CD4-positive, alpha-beta T cell treated with Interleukin-2 at 100 ng/mL for 4 hours (primary cell): Measurements from ENCODE around the gene SURF6.
"Not testable (repeated sequence)": the region's sequence is repeated elsewhere in the genome, so short reads cannot be mapped to it uniquely, and the experiment has no call there.

ENCODE experiments used
- DNase-seq: peaks from one replicate; pipeline ENCODE4 v3.0.0-alpha.2; 2020; ENCODE audit warnings: low spot score

SURF6 gene

GRCh38 chr9:133347985-133348717 lies 12.2 kb upstream of the SURF6 start, which contains the start of the genes MED22 and RPL7A:
Gene MED22, minus strand, starts transcription at chr9:133348131. Its CDS starts 1,469 bp downstream, at chr9:133346662.
Gene RPL7A, plus strand, starts transcription at chr9:133348218. Its CDS starts 26 bp downstream, at chr9:133348244.
- DNase-seq: peak; percentile 96

GRCh38 chr9:133347515-133347984 lies 11.6 kb upstream of the SURF6 start:
- DNase-seq: peak; percentile 47

DNA sequence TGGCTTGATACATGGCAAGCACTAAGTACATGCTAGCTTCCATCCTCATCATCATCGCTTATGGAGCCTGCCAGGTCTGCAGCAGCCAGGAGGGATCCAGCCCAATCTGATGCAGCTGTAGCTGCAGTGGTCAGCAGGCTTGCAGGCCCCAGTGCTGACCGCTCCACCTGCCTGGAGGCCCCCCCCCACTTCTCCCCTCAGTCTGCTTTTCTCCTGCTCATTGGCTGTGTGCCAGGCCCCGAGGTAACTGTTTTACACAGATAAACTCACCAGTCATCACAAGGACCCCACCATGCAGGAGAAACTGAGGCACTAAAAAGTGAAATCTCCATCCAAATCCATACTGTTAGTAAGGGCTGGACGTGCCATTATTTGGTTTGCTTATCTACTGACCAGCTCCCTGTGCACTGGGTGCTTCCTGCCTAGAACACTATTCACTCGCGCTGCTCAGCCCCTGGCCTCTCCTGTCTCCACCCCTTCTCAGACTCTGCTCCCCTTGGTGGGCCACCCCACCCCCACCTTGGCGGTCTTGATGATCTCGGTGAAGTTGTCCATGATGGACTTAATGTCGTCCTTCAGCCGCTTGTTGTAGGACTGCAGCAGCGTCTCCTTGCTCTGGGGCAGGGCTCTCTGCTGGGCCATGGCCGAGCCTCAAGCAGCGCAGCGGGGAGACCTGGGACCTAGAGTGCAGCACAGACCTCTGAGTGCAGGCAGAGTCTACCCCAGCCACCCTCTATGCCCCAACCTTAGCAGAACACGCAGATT lies 10.2 kb upstream of the SURF6 start:
- no peak for DNase-seq

DNA sequence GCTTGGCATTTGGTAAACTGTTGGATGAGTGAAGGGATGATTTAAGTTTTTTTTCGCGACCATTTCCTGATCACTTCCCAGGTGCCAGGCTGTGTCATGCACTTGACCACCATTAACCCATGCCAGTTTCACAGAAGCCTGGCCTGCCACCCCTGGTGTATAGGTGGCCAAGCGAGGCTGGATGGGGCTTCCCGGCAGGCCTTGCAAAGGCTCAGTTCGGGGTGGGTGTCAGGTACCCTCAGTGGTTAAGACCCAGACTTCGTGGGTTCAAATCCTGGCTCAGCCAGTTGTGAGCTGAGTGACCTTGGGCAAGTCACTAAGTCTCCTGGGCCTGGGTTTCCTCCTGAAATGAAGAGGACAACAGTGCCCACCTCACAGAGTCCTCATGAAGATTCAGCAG lies 9.6 kb upstream of the SURF6 start:
- no peak for DNase-seq

DNA sequence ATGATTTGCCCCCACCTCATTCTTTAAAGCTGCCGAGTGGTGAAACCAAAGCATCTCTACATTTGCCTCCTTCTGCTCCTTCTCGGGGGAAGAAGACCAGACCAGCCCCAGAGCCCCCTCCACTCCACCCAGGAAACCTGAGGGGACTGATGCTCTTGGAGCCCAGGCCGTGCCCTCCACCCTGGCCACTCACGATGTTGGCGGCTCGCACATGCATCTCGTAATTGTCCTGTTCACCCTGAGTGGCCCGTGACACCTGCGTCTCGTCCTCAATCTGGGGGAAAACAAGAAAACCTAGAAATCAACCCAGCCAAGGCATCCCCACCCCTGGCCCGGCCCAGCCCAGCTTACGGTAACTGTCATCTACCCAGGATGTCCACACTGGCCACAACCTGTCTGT lies 9.0 kb upstream of the SURF6 start:
- DNase-seq: no peak

DNA sequence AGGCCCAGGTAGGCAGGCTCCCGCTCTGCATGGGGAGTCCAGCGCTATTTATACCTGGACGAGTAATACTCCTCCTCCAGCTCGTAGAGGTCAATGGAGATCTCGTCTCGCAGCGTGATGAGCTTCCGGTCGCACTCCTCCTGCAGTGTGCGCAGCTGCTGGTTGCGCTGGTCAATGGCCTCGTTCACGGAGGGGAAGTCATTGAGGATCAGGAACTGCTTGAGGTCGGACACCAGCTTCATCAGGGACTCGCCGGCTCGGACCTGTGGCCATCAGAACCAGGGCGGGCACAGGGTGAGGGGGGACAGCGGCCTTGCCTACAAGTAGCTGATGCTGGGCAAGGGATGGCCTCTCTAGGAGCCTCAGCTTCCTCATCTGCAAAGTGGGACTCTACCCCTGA lies 8.1 kb upstream of the SURF6 start:
- DNase-seq: no peak

DNA sequence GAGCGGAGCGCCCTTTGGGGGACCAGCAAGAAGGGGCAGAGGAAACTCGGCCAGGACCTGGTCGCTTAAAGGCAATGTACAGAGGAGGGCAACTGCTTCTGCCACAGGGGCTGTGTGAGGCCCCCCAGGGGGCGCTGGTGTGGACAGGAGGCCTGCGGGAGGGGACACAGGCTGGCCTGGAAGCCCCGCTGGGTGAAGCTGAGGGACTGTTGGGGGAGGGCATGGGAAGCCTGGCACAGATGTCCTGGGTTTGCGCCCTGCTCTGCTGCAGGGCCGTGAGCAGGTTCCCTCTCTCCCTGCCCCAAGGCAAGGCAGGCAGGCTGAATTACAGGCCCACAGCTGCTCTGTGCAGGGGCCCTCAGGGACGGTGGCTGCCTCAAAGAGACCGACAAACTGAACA lies 6.6 kb upstream of the SURF6 start:
- no peak for DNase-seq

GRCh38 chr9:133342069-133342406 lies 6.0 kb upstream of the SURF6 start:
- no peak for DNase-seq

DNA sequence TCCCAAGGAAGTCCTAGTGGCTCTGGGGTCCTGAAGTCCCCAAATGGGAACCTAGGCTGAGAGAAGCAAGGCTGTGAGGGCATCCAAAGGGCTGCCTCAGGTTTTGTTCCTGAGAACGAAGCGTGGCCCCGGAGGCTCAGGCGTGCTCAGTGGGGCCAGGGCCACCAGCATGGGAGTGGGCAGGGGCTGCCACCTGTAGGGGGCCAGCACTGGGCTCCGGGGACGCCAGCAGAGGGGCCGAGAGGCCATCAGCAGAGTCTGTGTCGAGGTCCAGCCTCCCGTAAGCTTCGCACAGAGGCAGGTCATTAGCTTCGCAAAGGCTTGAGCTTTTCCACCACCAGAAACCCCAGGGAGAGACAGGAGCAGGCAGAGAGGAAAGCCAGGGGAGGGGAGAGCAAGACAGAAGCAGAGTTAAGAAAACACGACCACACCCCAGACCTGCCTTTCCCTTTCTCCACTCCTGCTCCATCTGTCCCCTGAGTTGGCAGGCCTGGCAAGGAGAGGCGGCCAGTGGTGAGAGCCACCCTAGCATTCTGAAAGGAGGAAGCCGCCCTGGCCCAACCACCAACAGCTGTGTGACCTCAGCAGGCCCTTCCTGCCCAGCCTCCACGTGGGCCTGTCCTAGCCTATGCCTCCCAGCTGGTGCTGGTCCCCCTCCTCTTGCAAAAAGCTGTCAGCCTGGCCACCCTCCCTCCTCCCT lies 5.5 kb upstream of the SURF6 start:
- no peak for DNase-seq

- no peak for DNase-seq
Observed at GRCh38 chr9:133340916-133341315, 4.9 kb upstream of the SURF6 start.

GRCh38 chr9:133340256-133340655 lies 4.3 kb upstream of the SURF6 start:
- no peak for DNase-seq

- DNase-seq: no peak
Observed at GRCh38 chr9:133339641-133340040, 3.7 kb upstream of the SURF6 start.

DNA sequence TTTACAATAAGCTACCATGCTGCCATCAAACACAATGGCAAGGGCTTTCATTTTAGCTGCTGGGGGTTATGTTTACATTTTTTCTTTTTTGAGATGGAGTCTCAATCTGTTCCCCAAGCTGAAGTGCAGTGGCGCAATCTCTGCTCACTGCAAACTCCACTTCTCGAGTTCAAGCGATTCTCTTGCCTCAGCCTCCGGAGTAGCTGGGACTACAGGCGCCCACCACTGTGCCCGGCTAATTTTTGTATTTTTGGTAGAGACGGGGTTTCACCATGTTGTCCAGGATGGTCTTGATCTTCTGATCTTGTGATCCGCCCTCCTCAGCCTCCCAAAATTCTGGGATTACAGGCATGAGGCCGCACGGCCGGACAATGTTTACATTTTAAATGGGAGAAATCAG lies 1.1 kb downstream of the SURF6 start:
- DNase-seq: not testable (repeated sequence)

DNA sequence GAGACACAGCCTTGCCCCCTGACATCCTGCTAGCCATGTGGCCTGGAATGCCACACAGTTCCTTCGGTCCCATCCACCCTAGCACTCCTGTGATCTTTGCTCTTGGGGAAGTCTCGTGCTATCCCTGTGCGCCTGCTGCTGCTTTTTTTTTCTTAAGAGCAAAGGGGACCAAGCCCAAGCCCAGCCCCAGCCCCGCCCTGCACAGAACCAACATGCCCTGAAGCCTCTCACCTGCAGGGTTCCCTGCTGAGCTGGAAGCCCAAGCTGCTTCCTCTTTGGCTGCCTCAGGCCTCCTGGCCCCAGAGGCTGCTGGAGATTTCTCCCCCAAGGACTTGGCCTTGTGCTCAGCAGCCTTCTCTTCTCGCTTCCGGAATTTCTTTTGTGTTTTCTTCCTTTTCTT lies 1.8 kb downstream of the SURF6 start:
- DNase-seq: no peak

DNA sequence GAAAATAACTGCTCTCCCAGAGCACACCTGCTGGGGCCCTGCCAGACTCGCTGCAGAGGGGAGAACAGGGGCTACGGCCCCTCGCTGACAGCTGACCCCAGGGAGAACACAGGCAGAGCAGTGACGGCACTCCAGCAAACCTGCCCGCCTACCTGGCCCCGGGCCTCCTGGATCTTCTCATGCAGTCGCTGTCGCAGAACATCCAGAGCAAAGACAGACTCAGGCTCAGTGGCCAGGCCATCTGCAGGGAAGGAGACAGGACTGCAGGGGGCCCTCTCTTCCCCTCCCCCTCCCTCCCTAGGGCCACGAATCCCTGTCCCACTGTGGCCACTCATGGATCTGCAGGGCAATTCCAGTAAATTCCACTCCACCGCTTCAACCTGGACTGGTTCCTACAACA lies 2.4 kb downstream of the SURF6 start:
- no peak for DNase-seq

DNA sequence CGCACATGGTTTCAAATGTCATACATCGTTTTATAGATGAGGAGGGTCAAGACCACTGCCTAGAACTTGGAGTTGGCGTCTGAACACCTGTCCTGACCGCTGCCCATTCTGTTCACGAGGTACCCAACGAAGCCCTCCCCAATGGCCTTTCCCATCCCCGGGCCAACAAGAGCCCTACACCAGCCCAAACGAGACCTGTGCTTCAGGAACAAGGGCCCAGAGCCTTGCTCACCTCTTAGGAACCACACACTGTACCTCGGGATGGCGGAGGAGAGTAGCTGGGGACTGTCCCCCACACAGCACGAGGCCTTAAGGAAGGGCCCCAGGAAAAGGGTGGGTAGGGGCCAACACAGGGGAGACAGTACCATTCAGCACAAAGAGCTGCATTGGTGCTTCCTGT lies 3.0 kb downstream of the SURF6 start:
- DNase-seq: no peak

DNA sequence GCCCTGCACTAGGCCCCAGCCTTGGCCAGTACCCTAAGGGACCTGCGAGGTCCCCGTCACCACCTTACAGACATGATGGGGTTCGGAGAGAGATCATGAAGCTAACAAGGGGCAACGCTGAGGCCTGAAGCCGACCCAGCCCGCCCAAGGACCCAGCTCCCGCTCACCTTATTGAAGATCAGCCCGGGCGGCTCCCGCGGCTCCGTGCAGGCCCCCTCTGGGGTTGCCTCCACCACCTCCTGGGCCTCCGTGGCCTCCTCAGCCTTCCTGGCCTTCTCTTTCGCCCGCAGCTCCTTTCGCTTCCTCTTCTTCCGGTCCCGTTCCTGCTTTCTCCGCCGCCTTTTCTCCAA lies 3.6 kb downstream of the SURF6 start:
- no peak for DNase-seq

- DNase-seq: no peak
Observed at GRCh38 chr9:133331641-133332380, 4.2 kb downstream of the SURF6 start.

- DNase-seq: no peak
Observed at GRCh38 chr9:133331221-133331620, 4.8 kb downstream of the SURF6 start.

GRCh38 chr9:133329306-133330156 lies 6.5 kb downstream of the SURF6 start:
- not testable (repeated sequence) for DNase-seq

DNA sequence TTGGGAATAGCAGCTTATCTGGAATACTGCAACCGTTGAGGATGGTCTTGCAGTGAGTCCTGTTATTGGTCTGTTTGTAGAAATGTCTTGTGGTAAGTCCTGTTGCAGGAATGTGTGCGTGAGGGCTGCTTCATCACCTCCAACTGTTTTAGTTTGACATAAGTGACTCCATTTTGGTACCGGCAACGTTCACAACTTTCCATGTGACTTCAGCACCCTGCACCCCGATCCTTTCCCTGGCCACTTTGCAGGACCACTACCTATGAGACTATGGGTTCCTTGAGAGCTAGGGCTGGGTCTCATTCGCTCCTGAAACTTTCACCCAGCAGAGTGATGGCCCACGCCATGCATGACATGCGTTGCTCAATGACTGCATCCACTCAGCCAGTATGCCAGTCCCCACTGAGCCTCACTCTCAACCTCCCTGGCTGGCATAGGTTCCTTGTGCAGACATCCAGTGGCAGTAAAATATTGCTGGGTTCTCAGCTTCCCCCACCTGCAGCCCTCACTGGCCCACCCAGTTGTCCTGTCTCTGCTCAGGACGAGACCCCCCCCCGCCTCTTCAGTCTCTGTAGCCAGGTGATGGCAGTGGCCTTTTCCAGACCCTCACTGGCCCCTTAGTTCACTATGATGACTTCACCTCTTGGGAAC lies 8.0 kb downstream of the SURF6 start:
- no peak for DNase-seq
